ENCODE measurements around the gene FRYL.

DNA sequence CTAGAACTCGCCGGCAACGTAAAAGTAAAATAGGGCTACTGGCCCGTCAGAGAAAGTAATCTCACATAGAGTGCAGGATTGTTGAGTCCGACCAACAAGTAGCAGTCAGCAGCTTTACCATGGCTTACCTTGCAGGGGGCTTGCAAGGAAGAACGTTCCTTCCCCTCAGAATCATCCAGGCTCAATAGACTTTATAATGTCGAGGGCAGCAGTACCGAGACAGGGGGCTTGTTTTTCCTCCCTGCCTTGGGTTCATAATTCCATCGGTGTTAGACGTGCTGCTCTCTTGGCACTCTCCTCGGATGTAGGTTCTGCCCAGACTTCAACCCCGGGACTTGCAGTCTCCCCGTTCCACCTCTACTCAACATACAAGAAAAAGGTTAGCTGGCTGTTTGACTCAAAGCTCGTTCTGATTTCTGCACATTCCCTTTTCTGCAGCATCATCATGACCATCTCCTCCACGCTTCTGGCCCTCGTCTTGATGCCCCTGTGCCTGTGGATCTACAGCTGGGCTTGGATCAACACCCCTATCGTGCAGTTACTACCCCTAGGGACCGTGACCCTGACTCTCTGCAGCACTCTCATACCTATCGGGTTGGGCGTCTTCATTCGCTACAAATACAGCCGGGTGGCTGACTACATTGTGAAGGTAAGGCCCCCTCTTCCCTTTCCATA is 295.4 kb downstream of the FRYL start:
- TF ChIP-seq, protein P1, sequence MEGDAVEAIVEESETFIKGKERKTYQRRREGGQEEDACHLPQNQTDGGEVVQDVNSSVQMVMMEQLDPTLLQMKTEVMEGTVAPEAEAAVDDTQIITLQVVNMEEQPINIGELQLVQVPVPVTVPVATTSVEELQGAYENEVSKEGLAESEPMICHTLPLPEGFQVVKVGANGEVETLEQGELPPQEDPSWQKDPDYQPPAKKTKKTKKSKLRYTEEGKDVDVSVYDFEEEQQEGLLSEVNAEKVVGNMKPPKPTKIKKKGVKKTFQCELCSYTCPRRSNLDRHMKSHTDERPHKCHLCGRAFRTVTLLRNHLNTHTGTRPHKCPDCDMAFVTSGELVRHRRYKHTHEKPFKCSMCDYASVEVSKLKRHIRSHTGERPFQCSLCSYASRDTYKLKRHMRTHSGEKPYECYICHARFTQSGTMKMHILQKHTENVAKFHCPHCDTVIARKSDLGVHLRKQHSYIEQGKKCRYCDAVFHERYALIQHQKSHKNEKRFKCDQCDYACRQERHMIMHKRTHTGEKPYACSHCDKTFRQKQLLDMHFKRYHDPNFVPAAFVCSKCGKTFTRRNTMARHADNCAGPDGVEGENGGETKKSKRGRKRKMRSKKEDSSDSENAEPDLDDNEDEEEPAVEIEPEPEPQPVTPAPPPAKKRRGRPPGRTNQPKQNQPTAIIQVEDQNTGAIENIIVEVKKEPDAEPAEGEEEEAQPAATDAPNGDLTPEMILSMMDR (IDR thresholded peaks at IDR 0.05), result no peak
- no peak for TF ChIP-seq POLR2A (IDR thresholded peaks at IDR 0.05)
